ENCODE measurements around the gene MX2.
"Not testable (repeated sequence)": the region's sequence is repeated elsewhere in the genome, so short reads cannot be mapped to it uniquely, and the experiment has no call there.

The MX2 gene

GRCh38 chr21:41418393-41418792 is 56.6 kb downstream of the MX2 start:
- DNase-seq (ENCODE audit: low read depth in 2 of 2): no peak

- no peak for DNase-seq (ENCODE audit: low read depth in 2 of 2)
Measured at GRCh38 chr21:41418956-41419680, 57.3 kb downstream of the MX2 start.

- peak in 1 of 2 donors; percentile 13 for DNase-seq (ENCODE audit: low read depth in 2 of 2)
Measured at GRCh38 chr21:41419921-41420862, 58.4 kb downstream of the MX2 start.

GRCh38 chr21:41420998-41421397 is 59.2 kb downstream of the MX2 start:
- DNase-seq (ENCODE audit: low read depth in 2 of 2): not testable (repeated sequence)

GRCh38 chr21:41422546-41423304 is 60.9 kb downstream of the MX2 start:
- no peak for DNase-seq (ENCODE audit: low read depth in 2 of 2)

GRCh38 chr21:41423305-41423636 is 61.4 kb downstream of the MX2 start:
- not testable (repeated sequence) for DNase-seq (ENCODE audit: low read depth in 2 of 2)

- no peak for DNase-seq (ENCODE audit: low read depth in 2 of 2)
Measured at GRCh38 chr21:41425588-41425953, 63.7 kb downstream of the MX2 start.

GRCh38 chr21:41425954-41426675 is 64.3 kb downstream of the MX2 start, which contains the start of gene MX1:
Gene MX1 (plus strand): TSS chr21:41426239. CDS start chr21:41432071, 5,832 bp downstream.
- peak; percentile 75 to 78 for DNase-seq (ENCODE audit: low read depth in 2 of 2)

- DNase-seq (ENCODE audit: low read depth in 2 of 2): no peak
Measured at GRCh38 chr21:41426676-41427404, 65.0 kb downstream of the MX2 start.

- DNase-seq (ENCODE audit: low read depth in 2 of 2): no peak
Measured at GRCh38 chr21:41427556-41427955, 65.7 kb downstream of the MX2 start.

- no peak for DNase-seq (ENCODE audit: low read depth in 2 of 2)
Measured at GRCh38 chr21:41428311-41428710, 66.5 kb downstream of the MX2 start.

- DNase-seq (ENCODE audit: low read depth in 2 of 2): no peak
Measured at GRCh38 chr21:41428847-41429246, 67.0 kb downstream of the MX2 start.

GRCh38 chr21:41429305-41429704 is 67.5 kb downstream of the MX2 start:
- no peak for DNase-seq (ENCODE audit: low read depth in 2 of 2)

GRCh38 chr21:41429925-41430491 is 68.2 kb downstream of the MX2 start:
- DNase-seq (ENCODE audit: low read depth in 2 of 2): no peak

- no peak for DNase-seq (ENCODE audit: low read depth in 2 of 2)
Measured at GRCh38 chr21:41431788-41432548, 70.1 kb downstream of the MX2 start.

GRCh38 chr21:41432562-41433460 is 71.0 kb downstream of the MX2 start:
- no peak for DNase-seq (ENCODE audit: low read depth in 2 of 2)

- DNase-seq (ENCODE audit: low read depth in 2 of 2): no peak
Measured at GRCh38 chr21:41433566-41433965, 71.7 kb downstream of the MX2 start.

- no peak for DNase-seq (ENCODE audit: low read depth in 2 of 2)
Measured at GRCh38 chr21:41435706-41436105, 73.9 kb downstream of the MX2 start.

GRCh38 chr21:41437729-41438128 is 75.9 kb downstream of the MX2 start:
- DNase-seq (ENCODE audit: low read depth in 2 of 2): no peak
